ENCODE results near the gene ADAMTS16. TPM values are rescaled to one million over a fixed set of nuclear protein-coding genes. Genes with fewer than 3 reads are reported as not detected.

The ADAMTS16 gene
- total and polyA plus RNA-seq, 9 donors: 7.4 to 32.7 (median 13.6) TPM

GRCh38 chr5:5240234-5240633 lies 100.1 kb downstream of the ADAMTS16 start:
- 95 to 99% (median 97%) methylated on average over 8 of the region's 8 CpGs for WGBS, 3 donors
- Histone ChIP-seq H3K4me1 (ENCODE audit: insufficient read depth) (no peaks in the 10 kb centered on the region), H3K27ac (no peak overlapping the region), H3K9me3 (no peaks in the 10 kb centered on the region), H3K36me3 (no peaks in the 10 kb centered on the region), H3K4me3 (no peak overlapping the region), H3K27me3 (no peaks in the 10 kb centered on the region)
- intact Hi-C loops (cut with DNase I): no loop called here
- DNase-seq: no peak
- TF ChIP-seq EP300 (IDR thresholded peaks at IDR 0.05) (no peak), POLR2A (IDR thresholded peaks at IDR 0.05) (no peak)
- TF ChIP-seq, protein P1, sequence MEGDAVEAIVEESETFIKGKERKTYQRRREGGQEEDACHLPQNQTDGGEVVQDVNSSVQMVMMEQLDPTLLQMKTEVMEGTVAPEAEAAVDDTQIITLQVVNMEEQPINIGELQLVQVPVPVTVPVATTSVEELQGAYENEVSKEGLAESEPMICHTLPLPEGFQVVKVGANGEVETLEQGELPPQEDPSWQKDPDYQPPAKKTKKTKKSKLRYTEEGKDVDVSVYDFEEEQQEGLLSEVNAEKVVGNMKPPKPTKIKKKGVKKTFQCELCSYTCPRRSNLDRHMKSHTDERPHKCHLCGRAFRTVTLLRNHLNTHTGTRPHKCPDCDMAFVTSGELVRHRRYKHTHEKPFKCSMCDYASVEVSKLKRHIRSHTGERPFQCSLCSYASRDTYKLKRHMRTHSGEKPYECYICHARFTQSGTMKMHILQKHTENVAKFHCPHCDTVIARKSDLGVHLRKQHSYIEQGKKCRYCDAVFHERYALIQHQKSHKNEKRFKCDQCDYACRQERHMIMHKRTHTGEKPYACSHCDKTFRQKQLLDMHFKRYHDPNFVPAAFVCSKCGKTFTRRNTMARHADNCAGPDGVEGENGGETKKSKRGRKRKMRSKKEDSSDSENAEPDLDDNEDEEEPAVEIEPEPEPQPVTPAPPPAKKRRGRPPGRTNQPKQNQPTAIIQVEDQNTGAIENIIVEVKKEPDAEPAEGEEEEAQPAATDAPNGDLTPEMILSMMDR (IDR thresholded peaks at IDR 0.05): no peak

GRCh38 chr5:5242056-5242455 lies 101.9 kb downstream of the ADAMTS16 start:
- 90 to 94% (median 92%) methylated on average over 11 of the region's 11 CpGs for WGBS, 3 donors
- H3K36me3 ChIP-seq: no peaks in the 10 kb centered on the region
- no peaks in the 10 kb centered on the region for H3K27me3 ChIP-seq
- no peaks in the 10 kb centered on the region for H3K9me3 ChIP-seq
- H3K4me1 ChIP-seq (ENCODE audit: insufficient read depth): no peaks in the 10 kb centered on the region
- no peak for TF ChIP-seq POLR2A (IDR thresholded peaks at IDR 0.05)
- TF ChIP-seq EP300 (IDR thresholded peaks at IDR 0.05): no peak
- TF ChIP-seq, protein P1 (IDR thresholded peaks at IDR 0.05): no peak
- H3K4me3 ChIP-seq: no peak overlapping the region
- H3K27ac ChIP-seq: no peak overlapping the region
- DNase-seq: no peak
- intact Hi-C loops (cut with DNase I): no loop called here

- intact Hi-C loops (cut with DNase I): no loop called here
- Histone ChIP-seq H3K27ac (no peak overlapping the region), H3K4me1 (ENCODE audit: insufficient read depth) (no peaks in the 10 kb centered on the region), H3K36me3 (no peaks in the 10 kb centered on the region), H3K4me3 (no peak overlapping the region), H3K9me3 (no peaks in the 10 kb centered on the region), H3K27me3 (no peaks in the 10 kb centered on the region)
- no peak for DNase-seq
- WGBS, 3 donors: 96 to 98% (median 96%) methylated on average over 8 of the region's 8 CpGs
- TF ChIP-seq, protein P1 (IDR thresholded peaks at IDR 0.05): no peak
- TF ChIP-seq EP300 (IDR thresholded peaks at IDR 0.05) (no peak), POLR2A (IDR thresholded peaks at IDR 0.05) (no peak)
These were observed 106.6 kb downstream of the ADAMTS16 start for GRCh38 chr5:5246736-5247135.

DNA sequence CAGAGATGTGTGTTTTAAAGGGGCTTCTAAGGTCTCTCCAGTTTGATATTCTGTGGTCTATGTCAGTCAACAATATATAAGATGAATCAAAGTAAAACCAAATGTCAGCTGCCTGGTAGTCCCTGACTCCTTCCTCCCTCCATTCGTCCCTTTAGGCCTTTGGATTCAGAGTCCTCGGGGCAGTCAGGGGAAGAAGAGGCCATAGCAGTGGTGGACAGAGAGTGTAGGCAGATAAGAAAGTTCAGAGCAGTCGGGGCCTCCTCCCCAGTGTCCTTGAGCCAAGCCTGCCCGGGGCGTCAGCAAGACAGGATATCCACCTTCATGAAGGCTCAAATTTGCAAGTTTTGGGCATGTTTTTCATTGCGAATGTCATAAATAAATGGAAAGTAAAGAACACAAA lies 110.6 kb downstream of the ADAMTS16 start:
- no peaks in the 10 kb centered on the region for H3K27me3 ChIP-seq
- no peak overlapping the region for H3K27ac ChIP-seq
- H3K36me3 ChIP-seq: no peaks in the 10 kb centered on the region
- H3K4me1 ChIP-seq (ENCODE audit: insufficient read depth): no peaks in the 10 kb centered on the region
- intact Hi-C loops (cut with DNase I): no loop called here
- H3K9me3 ChIP-seq: no peaks in the 10 kb centered on the region
- H3K4me3 ChIP-seq: no peak overlapping the region
- WGBS, 3 donors: 60 to 63% (median 63%) methylated on average over 6 of the region's 6 CpGs
- DNase-seq: no peak
- TF ChIP-seq, protein P1 (IDR thresholded peaks at IDR 0.05): no peak
- TF ChIP-seq POLR2A (IDR thresholded peaks at IDR 0.05): no peak

GRCh38 chr5:5252106-5252505 lies 112.0 kb downstream of the ADAMTS16 start:
- no peaks in the 10 kb centered on the region for H3K27me3 ChIP-seq
- H3K27ac ChIP-seq: no peak overlapping the region
- no peaks in the 10 kb centered on the region for H3K9me3 ChIP-seq
- H3K36me3 ChIP-seq: no peaks in the 10 kb centered on the region
- no peaks in the 10 kb centered on the region for H3K4me1 ChIP-seq (ENCODE audit: insufficient read depth)
- intact Hi-C loops (cut with DNase I): no loop called here
- DNase-seq: no peak
- TF ChIP-seq POLR2A (IDR thresholded peaks at IDR 0.05): no peak
- TF ChIP-seq, protein P1 (IDR thresholded peaks at IDR 0.05): no peak
- TF ChIP-seq EP300 (IDR thresholded peaks at IDR 0.05): no peak
- WGBS, 3 donors: 91 to 96% (median 93%) methylated on average over 8 of the region's 8 CpGs
- H3K4me3 ChIP-seq: no peak overlapping the region

Measured in ovary (tissue), 9 donors.